COLO829 (cell line): ENCODE measurements around the gene STX4.

ENCODE experiments used
- DNase-seq: peaks from one replicate; pipeline ENCODE4 v3.0.0; 2012; ENCODE audit warnings: low spot score

Gene STX4, protein sequence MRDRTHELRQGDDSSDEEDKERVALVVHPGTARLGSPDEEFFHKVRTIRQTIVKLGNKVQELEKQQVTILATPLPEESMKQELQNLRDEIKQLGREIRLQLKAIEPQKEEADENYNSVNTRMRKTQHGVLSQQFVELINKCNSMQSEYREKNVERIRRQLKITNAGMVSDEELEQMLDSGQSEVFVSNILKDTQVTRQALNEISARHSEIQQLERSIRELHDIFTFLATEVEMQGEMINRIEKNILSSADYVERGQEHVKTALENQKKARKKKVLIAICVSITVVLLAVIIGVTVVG

GRCh38 chr16:31032736-31033708 is at the start of gene STX4:
Gene STX4, plus strand, starts transcription at chr16:31033558. Its CDS starts 248 bp downstream, at chr16:31033806.
- DNase-seq: peak; percentile 99

- DNase-seq: no peak
These were observed 49.3 kb upstream of the STX4 start for GRCh38 chr16:30983898-30984610.

DNA sequence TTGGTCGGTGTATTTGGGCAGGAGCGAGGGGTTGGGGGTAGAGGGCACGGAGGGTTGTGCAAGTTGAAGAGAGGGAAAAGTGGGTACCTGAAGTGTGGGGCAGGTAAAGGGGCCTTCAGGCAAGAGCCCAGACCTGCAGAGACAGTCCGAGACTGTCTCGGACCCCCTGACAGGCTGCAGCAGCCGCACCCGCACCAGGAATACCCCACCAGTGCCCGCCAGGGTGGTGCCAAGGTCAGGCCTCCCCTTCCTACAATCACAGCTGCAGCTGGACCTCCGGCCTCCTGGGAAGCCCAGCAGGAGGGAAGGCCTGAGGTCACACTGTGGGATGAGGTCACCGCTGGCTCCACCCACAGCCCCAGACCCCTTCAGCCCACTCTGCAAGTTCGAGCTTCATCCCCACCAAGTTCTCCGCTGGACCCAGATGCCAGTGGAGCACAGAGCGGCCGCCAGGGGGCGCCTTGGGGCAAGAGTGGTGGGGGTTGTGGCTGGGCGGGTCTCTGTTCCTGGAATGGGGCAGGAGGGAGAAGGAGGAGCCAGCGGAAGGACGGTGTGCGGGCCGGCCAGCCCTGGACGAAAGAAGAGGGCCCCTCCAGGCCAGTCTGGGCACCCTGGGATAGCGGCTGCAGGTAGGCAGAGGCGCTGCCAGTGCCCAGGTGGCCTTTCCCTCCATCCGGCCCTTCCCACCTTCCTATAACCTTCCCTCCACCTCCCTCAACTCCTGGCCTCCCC is 48.5 kb upstream of the STX4 start, which contains the start of gene HSD3B7:
TSS of gene HSD3B7 (plus strand) at position 539 of the 732 bp plus-strand sequence. CDS start 452 bp downstream, outside the sequence.
- peak; percentile 90 for DNase-seq

GRCh38 chr16:30985401-30986128 is 47.8 kb upstream of the STX4 start:
- no peak for DNase-seq

GRCh38 chr16:30986129-30986991 is 47.0 kb upstream of the STX4 start:
- DNase-seq: no peak

DNA sequence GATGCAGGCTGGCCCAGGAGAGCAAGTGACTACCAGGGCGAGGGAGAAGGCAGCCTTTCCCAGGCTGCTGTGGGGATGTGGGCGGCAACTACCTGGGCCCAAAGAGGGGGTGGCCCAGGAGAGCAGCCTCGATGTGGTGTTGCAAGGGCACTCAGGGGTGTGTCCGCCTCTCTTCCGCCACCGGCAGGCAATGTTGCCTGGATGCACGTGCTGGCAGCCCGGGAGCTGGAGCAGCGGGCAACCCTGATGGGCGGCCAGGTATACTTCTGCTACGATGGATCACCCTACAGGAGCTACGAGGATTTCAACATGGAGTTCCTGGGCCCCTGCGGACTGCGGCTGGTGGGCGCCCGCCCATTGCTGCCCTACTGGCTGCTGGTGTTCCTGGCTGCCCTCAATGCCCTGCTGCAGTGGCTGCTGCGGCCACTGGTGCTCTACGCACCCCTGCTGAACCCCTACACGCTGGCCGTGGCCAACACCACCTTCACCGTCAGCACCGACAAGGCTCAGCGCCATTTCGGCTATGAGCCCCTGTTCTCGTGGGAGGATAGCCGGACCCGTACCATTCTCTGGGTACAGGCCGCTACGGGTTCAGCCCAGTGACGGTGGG is 45.7 kb upstream of the STX4 start:
- no peak for DNase-seq

GRCh38 chr16:30989469-30990047 is 43.8 kb upstream of the STX4 start:
- no peak for DNase-seq

DNA sequence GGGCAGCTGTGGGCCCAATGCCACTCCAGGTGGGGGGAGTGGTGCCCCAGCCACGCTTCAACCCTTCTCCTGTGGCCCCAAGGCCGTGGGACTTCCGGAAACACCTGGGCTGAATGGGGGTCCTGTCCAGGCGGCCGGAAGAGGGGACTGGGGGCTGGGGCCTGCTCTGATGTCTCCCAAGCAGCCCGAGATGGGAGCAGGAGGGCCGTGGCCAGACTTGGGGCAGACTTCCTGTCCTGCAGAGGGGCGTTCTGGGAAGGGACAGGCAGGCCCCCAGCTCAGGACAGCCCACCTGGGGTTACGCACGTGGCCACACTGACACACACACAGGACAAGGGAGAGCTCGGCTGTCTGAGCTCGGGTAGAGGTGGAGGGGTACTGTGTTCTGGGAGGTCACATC is 43.3 kb upstream of the STX4 start:
- no peak for DNase-seq

DNA sequence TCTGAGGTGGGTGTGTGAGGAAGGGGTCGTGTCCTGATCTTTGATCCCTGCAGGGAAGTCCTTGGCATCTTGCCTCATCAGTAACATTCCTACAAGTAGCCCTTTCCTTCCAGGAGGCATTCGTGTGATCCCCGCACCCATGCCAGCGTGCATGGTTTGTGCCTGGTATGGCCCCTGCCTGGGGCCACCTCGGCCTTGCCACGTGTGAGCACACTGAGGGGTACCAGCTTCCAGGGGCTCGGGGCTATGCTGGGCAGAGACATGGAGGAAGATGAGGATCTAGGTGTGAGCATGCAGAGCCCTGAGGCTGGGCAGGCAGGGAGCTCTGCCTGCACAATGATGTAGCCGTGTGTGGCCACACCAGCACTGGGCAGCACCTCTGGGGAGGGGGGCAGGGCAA is 42.3 kb upstream of the STX4 start:
- DNase-seq: no peak

DNA sequence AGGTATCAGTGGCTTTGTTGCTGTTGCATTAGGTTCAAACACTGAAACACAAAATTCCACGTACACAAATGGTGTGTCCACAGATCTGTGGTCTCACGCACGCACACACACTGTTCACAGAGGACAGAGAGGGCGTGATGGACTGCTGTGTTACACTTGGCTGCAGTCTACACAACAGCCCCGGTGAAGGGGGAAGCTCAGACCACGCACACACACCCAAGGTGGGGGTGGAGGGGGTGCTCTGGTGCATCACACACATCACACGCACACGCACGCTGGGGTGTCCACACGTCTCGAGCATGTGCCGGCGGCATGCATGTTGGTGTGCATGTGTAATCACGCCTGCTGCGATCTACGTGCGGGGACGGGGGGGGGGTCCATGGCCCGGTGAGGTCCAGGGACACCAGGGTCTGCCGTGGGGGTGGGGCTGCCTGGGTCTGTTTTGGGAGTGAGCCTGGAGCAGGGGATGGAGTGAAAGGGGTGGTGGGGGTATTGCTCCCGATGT is 41.0 kb upstream of the STX4 start:
- no peak for DNase-seq

DNA sequence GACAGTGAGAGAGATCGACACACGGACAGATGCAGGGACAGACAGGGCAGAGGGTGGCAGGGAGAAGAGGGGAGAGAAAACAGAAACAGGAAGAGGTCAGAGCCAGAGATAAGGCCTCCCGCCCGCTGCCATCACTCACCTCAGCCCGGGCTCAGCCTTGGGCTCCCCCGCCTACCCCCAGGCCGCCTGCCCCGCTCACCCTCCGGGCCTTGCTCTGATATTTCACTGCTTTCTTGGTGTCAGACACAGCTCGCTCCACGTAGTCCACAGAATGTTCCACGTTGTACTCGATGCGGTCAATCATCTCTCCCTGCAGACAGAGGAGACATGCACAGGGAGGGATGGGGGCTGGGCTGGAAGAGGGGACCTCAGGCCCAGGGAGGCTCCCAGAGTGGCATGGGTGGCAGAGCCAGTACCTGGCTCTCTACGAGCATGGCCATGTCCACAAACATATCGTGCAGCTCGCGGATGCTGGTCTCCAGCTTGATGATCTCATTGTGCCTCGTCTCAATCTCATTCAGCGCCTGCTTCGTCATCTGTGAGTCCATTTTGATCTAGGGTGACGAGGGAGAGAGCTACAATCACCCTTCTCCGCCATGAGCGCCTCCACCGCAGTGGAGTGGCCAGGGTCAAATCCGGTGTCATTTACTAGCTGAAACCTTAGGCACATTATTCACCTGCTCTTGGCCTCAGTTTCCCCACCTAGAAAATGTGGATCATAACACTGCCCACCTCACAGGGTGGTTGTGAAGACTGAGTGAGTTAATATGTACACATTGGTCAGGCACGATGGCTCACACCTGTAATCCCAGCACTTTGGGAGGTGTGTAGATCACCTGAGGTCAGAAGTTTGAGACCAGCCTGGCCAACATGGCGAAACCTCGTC is 40.2 kb upstream of the STX4 start:
- no peak for DNase-seq

DNA sequence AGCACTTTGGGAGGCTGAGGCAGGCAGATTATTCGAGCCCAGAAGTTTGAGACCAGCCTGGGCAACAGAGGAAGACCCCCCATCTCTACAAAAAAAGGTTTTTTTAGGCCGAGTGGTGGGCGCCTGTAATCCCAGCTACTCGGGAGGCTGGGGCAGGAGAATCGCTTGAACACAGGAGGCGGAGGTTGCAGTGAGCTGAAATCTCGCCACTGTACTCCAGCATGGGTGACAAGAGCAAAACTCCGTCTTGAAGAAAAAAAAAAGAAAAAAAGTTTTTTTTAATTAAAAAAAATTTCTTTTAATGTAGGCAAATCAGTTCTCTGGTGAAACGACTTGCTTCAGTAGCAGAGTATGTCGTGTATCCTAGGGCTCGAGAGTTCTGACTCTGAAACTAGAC is 37.4 kb upstream of the STX4 start:
- DNase-seq: no peak

DNA sequence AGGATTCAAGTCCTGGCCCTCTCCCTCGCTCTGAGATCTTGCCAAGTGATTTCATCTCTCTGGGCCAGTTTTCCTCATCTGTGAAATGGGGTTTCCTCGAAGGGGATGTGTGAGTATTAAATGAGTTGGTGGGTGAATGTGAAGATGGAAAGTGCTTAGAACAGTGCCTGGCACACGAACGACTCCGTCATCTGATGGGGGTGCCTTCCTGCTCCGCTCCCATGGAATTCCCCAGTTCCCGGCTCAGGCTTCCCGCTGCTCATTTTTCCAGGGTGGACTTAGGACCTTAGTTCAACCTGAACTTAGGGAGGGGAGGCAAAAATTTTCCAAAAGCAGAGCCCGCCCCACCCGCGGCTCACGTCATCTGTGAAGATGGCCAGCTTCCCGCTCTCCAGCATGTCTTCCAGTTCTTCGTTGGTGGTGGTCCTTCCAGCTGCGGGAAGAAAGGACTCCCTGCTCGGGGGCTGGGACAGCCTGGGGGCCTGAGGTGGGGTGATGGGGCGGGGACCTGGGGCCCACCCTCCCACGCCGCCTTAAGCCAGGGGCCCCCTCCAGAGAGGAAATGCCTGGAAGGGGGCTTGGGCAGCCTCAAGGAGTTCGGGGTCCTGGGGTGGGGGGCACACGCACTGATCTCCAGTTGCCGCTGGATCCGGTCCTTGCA is 36.9 kb upstream of the STX4 start:
- DNase-seq: no peak

- DNase-seq: peak; percentile 92
These were observed 36.2 kb upstream of the STX4 start for GRCh38 chr16:30996985-30997724.

- peak; percentile 62 for DNase-seq
These were observed 35.3 kb upstream of the STX4 start for GRCh38 chr16:30997725-30998711.
